Natural killer cell (primary cell): ENCODE results near the gene SNPH. TPM values are rescaled to one million over a fixed set of nuclear protein-coding genes. Genes with fewer than 3 reads are reported as not detected.

Source experiments
- ATAC-seq, 3 donors: fragments of 150-1000 bp in 2 of 3; fragments of 200-7000 bp in 1 of 3; cut with Tn5 transposase; 1 replicate in 1 of 3; 2 replicates in 2 of 3; pipeline ENCODE4 v1.10.0; 2021; ENCODE audit warnings: mild to moderate bottlenecking in 2 of 3, moderate library complexity in 2 of 3
- DNase-seq, 2 donors: peaks; one replicate each; pipeline versions ENCODE4 v3.0.0 to v3.0.0-alpha.2; 2013 to 2021; ENCODE audit warnings: mixed read lengths in 1 of 2
- H3K27ac ChIP-seq: one replicate; pipeline ENCODE4 v1.5.1; 2013; ENCODE audit warnings: mild to moderate bottlenecking, low read length
- H3K27me3 ChIP-seq: one replicate; pipeline ENCODE4 v1.6.1; 2013; ENCODE audit warnings: low read length; ENCODE audit not compliant: control insufficient read depth, insufficient read depth
- H3K36me3 ChIP-seq: one replicate; pipeline ENCODE4 v1.6.1; 2013; ENCODE audit warnings: low read length; ENCODE audit not compliant: control insufficient read depth, insufficient read depth
- H3K4me1 ChIP-seq: one replicate; pipeline ENCODE4 v1.6.1; 2013; ENCODE audit warnings: low read length; ENCODE audit not compliant: control insufficient read depth, insufficient read depth
- H3K4me3 ChIP-seq: one replicate; pipeline ENCODE4 v1.5.1; 2013; ENCODE audit warnings: low read length
- H3K9me3 ChIP-seq: one replicate; pipeline ENCODE4 v1.6.1; 2013; ENCODE audit warnings: low read length; ENCODE audit not compliant: control insufficient read depth, insufficient read depth
- H3K27ac Mint-ChIP-seq, 2 donors: one replicate each; pipeline ENCODE4 v1.8.0; 2022; ENCODE audit warnings: mild to moderate bottlenecking in 2 of 2, mixed read lengths in 2 of 2, moderate library complexity in 1 of 2
- H3K27me3 Mint-ChIP-seq, 2 donors: one replicate each; pipeline ENCODE4 v1.8.0; 2022; ENCODE audit warnings: low read depth in 2 of 2, mixed read lengths in 2 of 2
- H3K36me3 Mint-ChIP-seq: one replicate; pipeline ENCODE4 v1.8.0; 2022; ENCODE audit warnings: mixed read lengths
- H3K4me1 Mint-ChIP-seq, 2 donors: one replicate each; pipeline ENCODE4 v1.8.0; 2022; ENCODE audit warnings: mixed read lengths in 2 of 2
- H3K4me3 Mint-ChIP-seq: one replicate; pipeline ENCODE4 v1.8.0; 2022; ENCODE audit warnings: mild to moderate bottlenecking, moderate library complexity, mixed read lengths
- H3K9me3 Mint-ChIP-seq, 2 donors: one replicate each; pipeline ENCODE4 v1.8.0; 2022; ENCODE audit warnings: mixed read lengths in 2 of 2
- WGBS: methylation state at CpG from one replicate; pipeline ENCODE4 v1.1.7; 2013; ENCODE audit warnings: missing lambda C conversion rate; ENCODE audit not compliant: insufficient coverage; 5-methylcytosine and 5-hydroxymethylcytosine counted together
- intact Hi-C: fragments of 100-400 bp; cut with micrococcal nuclease; formaldehyde crosslinking; loops from one replicate; pipeline ENCODE4 v1.14.2; 2022
- total RNA-seq, 4 donors: library from RNA; stranded (reverse); fragments of 120-200 nt in 1 of 4; gene quantifications; one replicate each; pipeline versions ENCODE4 v1.2.3 to v1.2.4, GENCODE V29; 2013 to 2022
- TF ChIP-seq, protein P1 (sequence below): fragments of 200-600 bp; IDR thresholded peaks from one replicate; pipeline ENCODE4 v1.8.0; 2022; ENCODE audit warnings: antibody characterized with exemption

Gene SNPH
- total RNA-seq, 3 donors from 2014 or later (not counting 1 experiment from before 2014, with no cell fraction given) = 3.1 to 5.9 (median 5.8) TPM

DNA sequence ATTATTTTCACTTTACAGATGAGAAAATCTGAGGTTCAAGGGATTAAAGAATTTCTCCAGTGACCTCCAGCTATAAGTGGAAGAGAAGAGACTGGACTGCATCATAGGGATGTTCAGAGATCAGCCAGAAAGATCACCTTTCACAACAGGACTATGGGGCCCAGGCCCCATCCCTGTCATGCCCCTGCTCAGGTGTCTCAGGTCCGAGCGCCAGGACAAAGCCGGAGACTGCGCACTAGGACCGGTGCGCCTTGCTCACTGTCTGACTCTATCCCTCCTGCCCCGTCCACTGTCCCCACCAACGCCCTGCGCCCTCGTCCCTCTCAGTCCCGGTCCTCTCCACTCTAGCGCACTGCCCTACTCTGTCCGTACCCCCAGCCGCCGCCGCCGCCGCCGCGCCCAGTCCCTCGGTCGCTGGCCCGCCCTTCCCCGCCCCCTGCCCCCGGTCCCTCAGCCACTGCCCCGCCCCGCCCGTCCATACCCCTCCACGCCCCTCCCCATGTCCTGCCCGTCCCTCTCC, 40.8 kb upstream of the SNPH start:
- TF ChIP-seq, protein P1, sequence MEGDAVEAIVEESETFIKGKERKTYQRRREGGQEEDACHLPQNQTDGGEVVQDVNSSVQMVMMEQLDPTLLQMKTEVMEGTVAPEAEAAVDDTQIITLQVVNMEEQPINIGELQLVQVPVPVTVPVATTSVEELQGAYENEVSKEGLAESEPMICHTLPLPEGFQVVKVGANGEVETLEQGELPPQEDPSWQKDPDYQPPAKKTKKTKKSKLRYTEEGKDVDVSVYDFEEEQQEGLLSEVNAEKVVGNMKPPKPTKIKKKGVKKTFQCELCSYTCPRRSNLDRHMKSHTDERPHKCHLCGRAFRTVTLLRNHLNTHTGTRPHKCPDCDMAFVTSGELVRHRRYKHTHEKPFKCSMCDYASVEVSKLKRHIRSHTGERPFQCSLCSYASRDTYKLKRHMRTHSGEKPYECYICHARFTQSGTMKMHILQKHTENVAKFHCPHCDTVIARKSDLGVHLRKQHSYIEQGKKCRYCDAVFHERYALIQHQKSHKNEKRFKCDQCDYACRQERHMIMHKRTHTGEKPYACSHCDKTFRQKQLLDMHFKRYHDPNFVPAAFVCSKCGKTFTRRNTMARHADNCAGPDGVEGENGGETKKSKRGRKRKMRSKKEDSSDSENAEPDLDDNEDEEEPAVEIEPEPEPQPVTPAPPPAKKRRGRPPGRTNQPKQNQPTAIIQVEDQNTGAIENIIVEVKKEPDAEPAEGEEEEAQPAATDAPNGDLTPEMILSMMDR = no peak
- Mint-ChIP-seq H3K9me3 (no peaks in the 10 kb centered on the region), H3K27ac (no peak overlapping the region), H3K36me3 (no peaks in the 10 kb centered on the region), H3K4me1 (peaks cover 9 to 12% of the 10 kb centered on the region in 2 donors), H3K4me3 (peak overlapping the region; percentile 68), H3K27me3 (peaks cover 18 to 20% of the 10 kb centered on the region in 2 donors)
- intact Hi-C loops = no loop called here
- peak in 2 of 3 donors; percentile 32 to 33 for ATAC-seq
- Histone ChIP-seq H3K36me3 (no peaks in the 10 kb centered on the region), H3K9me3 (no peaks in the 10 kb centered on the region), H3K4me1 (peaks cover 18% of the 10 kb centered on the region), H3K27me3 (peaks cover 29% of the 10 kb centered on the region), H3K4me3 (no peak overlapping the region), H3K27ac (no peak overlapping the region)
- no peak for DNase-seq
- WGBS = 14% methylated on average over 23 of the region's 30 CpGs

DNA sequence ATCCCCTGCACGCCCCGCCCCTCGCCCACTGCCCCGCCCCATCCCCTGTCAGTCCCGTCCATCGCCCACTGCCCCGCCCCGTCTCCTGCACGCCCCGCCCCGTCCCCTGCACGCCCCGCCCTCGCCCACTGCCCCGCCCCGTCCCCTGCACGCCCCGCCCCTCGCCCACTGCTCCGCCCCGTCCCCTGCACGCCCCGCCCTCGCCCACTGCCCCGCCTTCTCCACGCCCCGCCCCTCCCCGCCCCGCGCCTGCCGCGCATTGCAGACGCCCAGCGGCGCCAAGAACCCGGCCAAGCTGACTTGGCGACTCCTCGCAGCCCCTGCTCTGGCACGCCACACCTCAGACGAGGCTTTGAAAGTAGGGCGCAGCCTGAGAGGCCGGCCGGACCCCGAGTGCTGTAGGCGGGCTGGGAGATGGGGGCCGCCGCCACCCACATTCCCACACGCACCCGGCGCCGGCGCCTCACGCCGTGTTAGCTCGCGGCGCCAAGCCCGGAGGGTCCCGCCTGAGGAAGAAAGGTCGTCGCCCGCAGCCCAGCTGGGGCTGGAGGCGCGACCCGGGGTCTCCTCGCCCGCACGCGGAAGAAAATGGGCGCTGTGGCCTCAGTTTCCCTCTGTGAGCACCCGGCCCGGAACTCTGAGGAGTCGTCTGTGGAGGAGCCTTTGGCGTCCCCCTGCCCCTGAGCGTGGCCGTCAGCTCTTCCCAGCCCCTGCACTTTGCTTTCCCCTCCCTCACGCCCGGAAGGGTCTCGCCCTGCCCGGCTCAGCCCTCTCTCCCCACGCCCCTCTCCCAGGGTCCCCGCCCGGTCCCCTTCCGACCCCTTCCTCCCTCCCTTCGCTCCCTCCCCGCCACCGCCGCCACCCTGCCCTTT, 40.1 kb upstream of the SNPH start, which contains the start of gene RAD21L1:
Gene RAD21L1 (plus strand): TSS at position 262 of the 872 bp plus-strand sequence. CDS start 2,410 bp downstream, outside the sequence.
- Histone ChIP-seq H3K36me3 (no peaks in the 10 kb centered on the region), H3K4me1 (peaks cover 18% of the 10 kb centered on the region), H3K4me3 (peak within 1 kb of the TSS; percentile 44), H3K27ac (no peak within 1 kb of the TSS), H3K9me3 (no peaks in the 10 kb centered on the region), H3K27me3 (peaks cover 30% of the 10 kb centered on the region)
- TF ChIP-seq, protein P1 = no peak
- no peak within 1 kb of the TSS for H3K27ac Mint-ChIP-seq
- peak within 1 kb of the TSS; percentile 86 for H3K4me3 Mint-ChIP-seq
- intact Hi-C loops = no loop called here
- ATAC-seq (peak; percentile 90 to 95 (median 94)), DNase-seq (peak; percentile 41 to 85)
- H3K36me3 Mint-ChIP-seq = no peaks in the 10 kb centered on the region
- peaks cover 18 to 23% of the 10 kb centered on the region in 2 donors for H3K27me3 Mint-ChIP-seq
- H3K9me3 Mint-ChIP-seq = no peaks in the 10 kb centered on the region
- H3K4me1 Mint-ChIP-seq = peaks cover 9 to 12% of the 10 kb centered on the region in 2 donors
- under 1% methylated on average over 75 of the region's 88 CpGs for WGBS

DNA sequence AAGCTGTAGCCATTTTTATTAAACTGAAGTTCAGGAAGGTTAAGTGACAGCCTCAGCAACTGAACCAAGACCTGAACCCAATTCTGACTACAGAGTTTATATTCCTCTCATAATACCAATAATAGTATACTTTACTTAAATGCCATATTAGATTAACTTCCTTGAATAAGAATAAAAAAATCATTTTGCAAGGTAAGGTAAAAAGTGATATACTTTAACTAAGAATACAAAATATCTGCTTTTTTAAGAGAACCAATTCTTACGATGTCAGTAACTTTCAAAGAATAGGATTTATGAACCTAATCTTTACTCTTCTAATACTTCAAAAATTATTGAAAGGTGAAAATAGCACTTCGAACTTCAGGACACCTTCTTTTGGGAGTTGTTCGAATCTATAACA, 36.6 kb upstream of the SNPH start:
- H3K36me3 ChIP-seq = no peaks in the 10 kb centered on the region
- DNase-seq (no peak), ATAC-seq (no peak)
- H3K27me3 Mint-ChIP-seq = peaks cover 18 to 25% of the 10 kb centered on the region in 2 donors
- H3K27me3 ChIP-seq = peaks cover 36% of the 10 kb centered on the region
- H3K4me1 Mint-ChIP-seq = peaks cover 9 to 12% of the 10 kb centered on the region in 2 donors
- H3K4me3 Mint-ChIP-seq = no peak overlapping the region
- H3K9me3 Mint-ChIP-seq = no peaks in the 10 kb centered on the region
- WGBS = 91% methylated on average over 2 of the region's 3 CpGs
- intact Hi-C loops = no loop called here
- no peaks in the 10 kb centered on the region for H3K36me3 Mint-ChIP-seq
- H3K27ac ChIP-seq = no peak overlapping the region
- TF ChIP-seq, protein P1 = no peak
- H3K4me1 ChIP-seq = peaks cover 18% of the 10 kb centered on the region
- H3K9me3 ChIP-seq = no peaks in the 10 kb centered on the region
- no peak overlapping the region for H3K4me3 ChIP-seq
- H3K27ac Mint-ChIP-seq = no peak overlapping the region
